Fibroblast of mammary gland (primary cell): ENCODE data around the gene METTL22.

Experiments used
- DNase-seq: peaks from one replicate; pipeline ENCODE4 v3.0.0-alpha.2; 2010; ENCODE audit warnings: low read depth
- H3K4me3 ChIP-seq: 2 replicates; pipeline ENCODE4 v1.5.1; 2011; ENCODE audit warnings: low read depth, mild to moderate bottlenecking, low read length, moderate library complexity; ENCODE audit not compliant: control insufficient read depth
- TF ChIP-seq, protein P1 (sequence below): conservative IDR thresholded peaks from 2 replicates; pipeline ENCODE4 v1.5.1; 2011; ENCODE audit warnings: low read depth, low read length, inconsistent platforms; ENCODE audit not compliant: control insufficient read depth, insufficient read depth

The METTL22 gene, protein sequence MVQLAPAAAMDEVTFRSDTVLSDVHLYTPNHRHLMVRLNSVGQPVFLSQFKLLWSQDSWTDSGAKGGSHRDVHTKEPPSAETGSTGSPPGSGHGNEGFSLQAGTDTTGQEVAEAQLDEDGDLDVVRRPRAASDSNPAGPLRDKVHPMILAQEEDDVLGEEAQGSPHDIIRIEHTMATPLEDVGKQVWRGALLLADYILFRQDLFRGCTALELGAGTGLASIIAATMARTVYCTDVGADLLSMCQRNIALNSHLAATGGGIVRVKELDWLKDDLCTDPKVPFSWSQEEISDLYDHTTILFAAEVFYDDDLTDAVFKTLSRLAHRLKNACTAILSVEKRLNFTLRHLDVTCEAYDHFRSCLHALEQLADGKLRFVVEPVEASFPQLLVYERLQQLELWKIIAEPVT

GRCh38 chr16:8621572-8622314, at the start of gene METTL22:
Gene METTL22 (plus strand): TSS chr16:8621698. CDS start chr16:8625666, 3,968 bp downstream.
- H3K4me3 ChIP-seq = peak within 1 kb of the TSS; percentile 100
- DNase-seq = peak; percentile 81
- TF ChIP-seq, protein P1, sequence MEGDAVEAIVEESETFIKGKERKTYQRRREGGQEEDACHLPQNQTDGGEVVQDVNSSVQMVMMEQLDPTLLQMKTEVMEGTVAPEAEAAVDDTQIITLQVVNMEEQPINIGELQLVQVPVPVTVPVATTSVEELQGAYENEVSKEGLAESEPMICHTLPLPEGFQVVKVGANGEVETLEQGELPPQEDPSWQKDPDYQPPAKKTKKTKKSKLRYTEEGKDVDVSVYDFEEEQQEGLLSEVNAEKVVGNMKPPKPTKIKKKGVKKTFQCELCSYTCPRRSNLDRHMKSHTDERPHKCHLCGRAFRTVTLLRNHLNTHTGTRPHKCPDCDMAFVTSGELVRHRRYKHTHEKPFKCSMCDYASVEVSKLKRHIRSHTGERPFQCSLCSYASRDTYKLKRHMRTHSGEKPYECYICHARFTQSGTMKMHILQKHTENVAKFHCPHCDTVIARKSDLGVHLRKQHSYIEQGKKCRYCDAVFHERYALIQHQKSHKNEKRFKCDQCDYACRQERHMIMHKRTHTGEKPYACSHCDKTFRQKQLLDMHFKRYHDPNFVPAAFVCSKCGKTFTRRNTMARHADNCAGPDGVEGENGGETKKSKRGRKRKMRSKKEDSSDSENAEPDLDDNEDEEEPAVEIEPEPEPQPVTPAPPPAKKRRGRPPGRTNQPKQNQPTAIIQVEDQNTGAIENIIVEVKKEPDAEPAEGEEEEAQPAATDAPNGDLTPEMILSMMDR = no peak

DNA sequence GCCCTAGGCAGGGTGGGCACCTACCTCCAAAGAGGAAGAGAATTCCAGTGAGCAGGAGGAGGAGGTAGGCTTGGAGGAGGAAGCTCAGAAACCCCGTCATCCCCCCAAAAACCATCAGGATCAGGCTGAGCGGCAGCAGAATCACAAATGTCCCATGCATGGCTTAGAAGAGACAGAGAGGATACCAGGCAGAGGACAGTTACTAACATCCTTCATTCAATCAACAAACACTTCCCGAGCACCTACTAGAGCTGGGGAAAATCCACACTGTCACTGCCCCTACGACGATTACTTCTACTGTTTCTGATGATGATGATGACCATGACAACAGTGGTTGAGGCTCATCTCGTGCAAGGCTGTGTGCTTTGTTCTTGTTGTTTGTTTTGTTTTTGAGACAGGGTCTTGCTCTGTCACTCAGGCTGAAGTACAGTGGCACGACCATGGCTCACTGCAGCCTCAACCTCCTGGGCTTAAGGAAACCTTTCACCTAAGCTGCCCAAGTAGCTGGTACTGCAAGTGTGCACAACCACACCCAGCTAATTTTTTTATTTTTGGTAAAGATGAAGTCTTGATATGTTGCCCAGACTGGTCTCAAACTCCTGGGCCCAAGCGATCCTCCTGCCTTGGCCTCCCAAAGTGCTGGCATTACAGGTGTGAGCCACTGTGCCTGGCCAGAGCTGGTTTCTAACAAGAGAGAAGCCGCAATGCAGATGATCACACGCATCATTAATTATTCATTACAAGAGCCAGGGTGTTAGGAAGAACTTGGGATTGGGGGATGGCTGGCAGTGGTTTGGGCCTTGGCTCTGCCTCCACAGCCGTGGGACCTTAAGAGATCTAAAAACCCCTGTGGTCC, 49.2 kb upstream of the METTL22 start:
- no peak for DNase-seq
- TF ChIP-seq, protein P1 = no peak
- no peak overlapping the region for H3K4me3 ChIP-seq

GRCh38 chr16:8572919-8573724, 48.4 kb upstream of the METTL22 start:
- DNase-seq = peak; percentile 63
- TF ChIP-seq, protein P1 = peak; percentile 64
- no peak overlapping the region for H3K4me3 ChIP-seq

DNA sequence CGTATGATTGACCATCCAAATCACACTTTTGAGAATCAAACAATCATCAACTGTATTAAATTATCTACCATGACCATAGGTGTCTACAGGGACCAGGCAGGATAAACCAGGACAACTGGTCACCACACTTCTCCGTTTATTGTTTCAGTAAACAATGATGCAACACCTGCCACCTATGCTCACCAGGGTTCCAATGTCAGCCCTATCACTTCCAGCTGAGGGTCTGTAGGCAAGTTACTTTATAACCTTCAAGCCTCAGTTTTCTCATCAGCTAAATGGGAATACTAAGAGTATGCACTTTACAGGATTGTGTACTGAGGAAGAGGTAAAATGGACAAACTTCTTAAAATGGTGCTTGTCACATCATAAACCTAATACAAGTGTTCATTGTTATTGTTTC, 46.1 kb upstream of the METTL22 start:
- no peak for DNase-seq
- TF ChIP-seq, protein P1 = no peak
- no peak overlapping the region for H3K4me3 ChIP-seq

GRCh38 chr16:8576141-8577004, 45.1 kb upstream of the METTL22 start:
- TF ChIP-seq, protein P1 = no peak
- H3K4me3 ChIP-seq = no peak overlapping the region
- DNase-seq = no peak
